ENCODE results near the gene RASSF7. TPM values are rescaled to one million over a fixed set of nuclear protein-coding genes. Genes with fewer than 3 reads are reported as not detected.

Gene RASSF7
- total and polyA plus RNA-seq, 10 of the 15 experiments (the other 5 are each of a cell fraction or from before 2014, with no cell fraction given), result 0.39 to 29.7 (median 13.2) TPM

GRCh38 chr11:568306-569157, 7.8 kb downstream of the RASSF7 start:
- H3K4me1 ChIP-seq (ENCODE audit: control insufficient read depth, insufficient read depth, low read length), result peaks cover 13% of the 10 kb centered on the region
- H3K79me2 ChIP-seq (ENCODE audit: control insufficient read depth, insufficient read depth, low read length), result peaks cover 27% of the 10 kb centered on the region
- POLR2A ChIA-PET, result interaction anchor here (0.6 to 1.3 kb wide), 9 partner anchors 9 to 229 kb away, joined by 3 to 9 read pairs (median 5); partner anchors contain the start of genes LMNTD2 and RNH1
- H3K9ac ChIP-seq (ENCODE audit: control insufficient read depth, insufficient read depth, low read length), result peak overlapping the region; percentile 93
- no peaks in the 10 kb centered on the region for H3K27me3 ChIP-seq (replicated peaks in 1 of 2; ENCODE audit: control insufficient read depth in 2 of 2, insufficient read depth in 2 of 2, low read length in 1 of 2)
- H2AFZ ChIP-seq (ENCODE audit: control insufficient read depth, low read depth, low read length), result peak overlapping the region; percentile 47; the same call in 1 of the 2 replicates
- peak; percentile 81 for FAIRE-seq
- peak; percentile 99 for ATAC-seq
- H3K36me3 ChIP-seq (ENCODE audit: control insufficient read depth in 2 of 2, insufficient read depth in 2 of 2, low read length in 1 of 2), result peaks cover 0 to 4% of the 10 kb centered on the region in 2 experiments; a peak in 2 of 4 replicates
- H3K4me3 ChIP-seq, result peak overlapping the region; percentile 97
- peak; percentile 58 for DNase-seq (ENCODE audit: low read depth, low spot score)
- H3K9me3 ChIP-seq (replicated peaks; ENCODE audit: control insufficient read depth, insufficient read depth, low read length), result no peaks in the 10 kb centered on the region
- no TSS peak for BruUV-seq (replicated peaks)
- H3K27ac ChIP-seq (ENCODE audit: control insufficient read depth, insufficient read depth), result peak overlapping the region; percentile 85
- RAD21 ChIA-PET (ENCODE audit: unreplicated experiment), result interaction anchor here (0.9 to 1.4 kb wide), 2 partner anchors 13 to 155 kb away, joined by 3 to 5 read pairs; no protein-coding TSS in a partner anchor
- SMC1A ChIA-PET (ENCODE audit: uncharacterized antibody, unreplicated experiment), result no interaction called here
- peak overlapping the region; percentile 95 for H3K4me2 ChIP-seq (ENCODE audit: control insufficient read depth, insufficient read depth)
- H4K20me1 ChIP-seq (ENCODE audit: control insufficient read depth, insufficient read depth), result no peaks in the 10 kb centered on the region
- in situ Hi-C loops (cut with MboI), result no loop called here
- CTCF ChIA-PET, result interaction anchor here (1.4 kb wide), 1 partner anchor 158 kb away, joined by 3 read pairs; no protein-coding TSS in a partner anchor
- intact Hi-C loops (cut with micrococcal nuclease; ENCODE audit: unreplicated experiment), result no loop called here
- WGBS (ENCODE audit: insufficient coverage, insufficient replicate concordance, low lambda C conversion rate, missing lambda C conversion rate), result 1% methylated on average over 18 of the region's 123 CpGs
- TF ChIP-seq DPF2 (IDR thresholded peaks at IDR 0.05), result no peak; the same call in none of the 2 replicates
- TF ChIP-seq, protein P1, sequence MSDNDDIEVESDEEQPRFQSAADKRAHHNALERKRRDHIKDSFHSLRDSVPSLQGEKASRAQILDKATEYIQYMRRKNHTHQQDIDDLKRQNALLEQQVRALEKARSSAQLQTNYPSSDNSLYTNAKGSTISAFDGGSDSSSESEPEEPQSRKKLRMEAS (IDR thresholded peaks at IDR 0.05; ENCODE audit: low read depth, low read length), result peak; percentile 14; the same call in 1 of the 2 replicates
- TF ChIP-seq, protein P2, sequence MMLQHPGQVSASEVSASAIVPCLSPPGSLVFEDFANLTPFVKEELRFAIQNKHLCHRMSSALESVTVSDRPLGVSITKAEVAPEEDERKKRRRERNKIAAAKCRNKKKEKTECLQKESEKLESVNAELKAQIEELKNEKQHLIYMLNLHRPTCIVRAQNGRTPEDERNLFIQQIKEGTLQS (IDR thresholded peaks at IDR 0.05; ENCODE audit: borderline replicate concordance, extremely low read depth, low read depth, low read length), result no peak
- TF ChIP-seq SREBF2 (IDR thresholded peaks at IDR 0.05; ENCODE audit: low read length), result no peak
- TF ChIP-seq RAD51 (IDR thresholded peaks at IDR 0.05), result no peak
- 0 out of 2 replicates have a peak, but pooled peaks have one; percentile 20 for TF ChIP-seq YY1 (IDR thresholded peaks at IDR 0.05; ENCODE audit: low read depth, low read length)
- no peak for TF ChIP-seq CBX5 (IDR thresholded peaks at IDR 0.05; ENCODE audit: low read depth)
- peak; percentile 88 for TF ChIP-seq SP1 (IDR thresholded peaks at IDR 0.05; ENCODE audit: low read depth, low read length)
- TF ChIP-seq EZH2 (IDR thresholded peaks at IDR 0.05; ENCODE audit: borderline replicate concordance, control insufficient read depth, low read depth, low read length), result no peak
- no peak for TF ChIP-seq KAT2A (conservative IDR thresholded peaks at IDR 0.05; ENCODE audit: control insufficient read depth, low read depth, low read length)
- no peak for TF ChIP-seq RFX5 (IDR thresholded peaks at IDR 0.05; ENCODE audit: low read depth, low read length)
- 0 out of 2 replicates have a peak, but pooled peaks have one; percentile 36 for TF ChIP-seq STAT1 (conservative IDR thresholded peaks at IDR 0.05)
- TF ChIP-seq NFXL1 (IDR thresholded peaks at IDR 0.05; ENCODE audit: borderline replicate concordance), result 0 out of 2 replicates have a peak, but pooled peaks have one; percentile 54
- peak; percentile 80 for TF ChIP-seq IKZF1 (conservative IDR thresholded peaks at IDR 0.05)
- peak; percentile 73; the same call in 1 of the 2 replicates for TF ChIP-seq SREBF1 (IDR thresholded peaks at IDR 0.05; ENCODE audit: low read length)
- TF ChIP-seq, protein P3, sequence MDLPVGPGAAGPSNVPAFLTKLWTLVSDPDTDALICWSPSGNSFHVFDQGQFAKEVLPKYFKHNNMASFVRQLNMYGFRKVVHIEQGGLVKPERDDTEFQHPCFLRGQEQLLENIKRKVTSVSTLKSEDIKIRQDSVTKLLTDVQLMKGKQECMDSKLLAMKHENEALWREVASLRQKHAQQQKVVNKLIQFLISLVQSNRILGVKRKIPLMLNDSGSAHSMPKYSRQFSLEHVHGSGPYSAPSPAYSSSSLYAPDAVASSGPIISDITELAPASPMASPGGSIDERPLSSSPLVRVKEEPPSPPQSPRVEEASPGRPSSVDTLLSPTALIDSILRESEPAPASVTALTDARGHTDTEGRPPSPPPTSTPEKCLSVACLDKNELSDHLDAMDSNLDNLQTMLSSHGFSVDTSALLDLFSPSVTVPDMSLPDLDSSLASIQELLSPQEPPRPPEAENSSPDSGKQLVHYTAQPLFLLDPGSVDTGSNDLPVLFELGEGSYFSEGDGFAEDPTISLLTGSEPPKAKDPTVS (IDR thresholded peaks at IDR 0.05; ENCODE audit: low read depth, low read length), result no peak
- TF ChIP-seq BMI1 (IDR thresholded peaks at IDR 0.05; ENCODE audit: borderline replicate concordance), result no peak
- no peak for TF ChIP-seq MYB (IDR thresholded peaks at IDR 0.05; ENCODE audit: borderline replicate concordance, low read depth, low read length)
- peak; percentile 34 for TF ChIP-seq FOS (IDR thresholded peaks at IDR 0.05; ENCODE audit: borderline replicate concordance, extremely low read depth, insufficient read length)
- peak; percentile 59; the same call in 1 of the 2 replicates for TF ChIP-seq SMARCA5 (IDR thresholded peaks at IDR 0.05)
- TF ChIP-seq POLR2A (IDR thresholded peaks at IDR 0.05; ENCODE audit: low read depth, low read length), result peak; percentile 81
- TF ChIP-seq WRNIP1 (IDR thresholded peaks at IDR 0.05; ENCODE audit: borderline replicate concordance, low read depth, low read length), result no peak
- peak; percentile 96; the same call in 2 of the 3 replicates for TF ChIP-seq POU2F2 (IDR thresholded peaks at IDR 0.05; ENCODE audit: borderline replicate concordance, low read depth, low read length)

Data from GM12878 (cell line).